ENCODE results near the gene VPS35. TPM values are rescaled to one million over a fixed set of nuclear protein-coding genes. Genes with fewer than 3 reads are reported as not detected.

VPS35 gene
- total RNA-seq, 1 donor from 2014 or later: 105 TPM

GRCh38 chr16:46701615-46702014 is 12.6 kb upstream of the VPS35 start:
- no peaks in the 10 kb centered on the region for H3K27me3 Mint-ChIP-seq (ENCODE audit: low read depth)
- peaks cover 2% of the 10 kb centered on the region for H3K36me3 Mint-ChIP-seq (ENCODE audit: low read depth)
- no peak overlapping the region for H3K27ac Mint-ChIP-seq (ENCODE audit: unreplicated experiment)
- H3K9me3 Mint-ChIP-seq (ENCODE audit: low read depth): no peaks in the 10 kb centered on the region
- H3K4me1 Mint-ChIP-seq (ENCODE audit: low read depth): no peaks in the 10 kb centered on the region
- no peak for DNase-seq (ENCODE audit: low spot score)
- TF ChIP-seq CTCF (IDR thresholded peaks at IDR 0.05): no peak
- no peak overlapping the region for H3K4me3 Mint-ChIP-seq (ENCODE audit: unreplicated experiment)

GRCh38 chr16:46700048-46700447 is 11.1 kb upstream of the VPS35 start:
- TF ChIP-seq CTCF (IDR thresholded peaks at IDR 0.05): no peak
- Mint-ChIP-seq H3K4me3 (ENCODE audit: unreplicated experiment) (no peak overlapping the region), H3K36me3 (ENCODE audit: low read depth) (peaks cover 2% of the 10 kb centered on the region), H3K4me1 (ENCODE audit: low read depth) (no peaks in the 10 kb centered on the region), H3K27ac (ENCODE audit: unreplicated experiment) (no peak overlapping the region), H3K27me3 (ENCODE audit: low read depth) (no peaks in the 10 kb centered on the region), H3K9me3 (ENCODE audit: low read depth) (no peaks in the 10 kb centered on the region)
- no peak for DNase-seq (ENCODE audit: low spot score)

- Mint-ChIP-seq H3K9me3 (ENCODE audit: low read depth) (no peaks in the 10 kb centered on the region), H3K4me3 (ENCODE audit: unreplicated experiment) (no peak overlapping the region), H3K4me1 (ENCODE audit: low read depth) (no peaks in the 10 kb centered on the region), H3K27me3 (ENCODE audit: low read depth) (no peaks in the 10 kb centered on the region), H3K36me3 (ENCODE audit: low read depth) (peaks cover 6% of the 10 kb centered on the region), H3K27ac (ENCODE audit: unreplicated experiment) (no peak overlapping the region)
- no peak for DNase-seq (ENCODE audit: low spot score)
- no peak for TF ChIP-seq CTCF (IDR thresholded peaks at IDR 0.05)
Observed at GRCh38 chr16:46696957-46697356, 8.0 kb upstream of the VPS35 start.

- Mint-ChIP-seq H3K27me3 (ENCODE audit: low read depth) (no peaks in the 10 kb centered on the region), H3K4me1 (ENCODE audit: low read depth) (no peaks in the 10 kb centered on the region), H3K36me3 (ENCODE audit: low read depth) (peaks cover 6% of the 10 kb centered on the region), H3K9me3 (ENCODE audit: low read depth) (no peaks in the 10 kb centered on the region), H3K27ac (ENCODE audit: unreplicated experiment) (no peak overlapping the region), H3K4me3 (ENCODE audit: unreplicated experiment) (no peak overlapping the region)
- DNase-seq (ENCODE audit: low spot score): no peak
- no peak for TF ChIP-seq CTCF (IDR thresholded peaks at IDR 0.05)
Observed at GRCh38 chr16:46695937-46696336, 7.0 kb upstream of the VPS35 start.

- Mint-ChIP-seq H3K27ac (ENCODE audit: unreplicated experiment) (no peak overlapping the region), H3K27me3 (ENCODE audit: low read depth) (no peaks in the 10 kb centered on the region), H3K9me3 (ENCODE audit: low read depth) (no peaks in the 10 kb centered on the region), H3K36me3 (ENCODE audit: low read depth) (peaks cover 6% of the 10 kb centered on the region), H3K4me1 (ENCODE audit: low read depth) (no peaks in the 10 kb centered on the region), H3K4me3 (ENCODE audit: unreplicated experiment) (no peak overlapping the region)
- no peak for DNase-seq (ENCODE audit: low spot score)
- no peak for TF ChIP-seq CTCF (IDR thresholded peaks at IDR 0.05)
Observed at GRCh38 chr16:46693598-46693997, 4.6 kb upstream of the VPS35 start.
